Measurements from ENCODE around the gene RGL4. TPM values are rescaled to one million over a fixed set of nuclear protein-coding genes. Genes with fewer than 3 reads are reported as not detected.
A peak's percentile ranks its signal among the peaks of the same experiment; 100 is the strongest.

The RGL4 gene
- total RNA-seq, 1 donor from 2014 or later, result 0.49 TPM

DNA sequence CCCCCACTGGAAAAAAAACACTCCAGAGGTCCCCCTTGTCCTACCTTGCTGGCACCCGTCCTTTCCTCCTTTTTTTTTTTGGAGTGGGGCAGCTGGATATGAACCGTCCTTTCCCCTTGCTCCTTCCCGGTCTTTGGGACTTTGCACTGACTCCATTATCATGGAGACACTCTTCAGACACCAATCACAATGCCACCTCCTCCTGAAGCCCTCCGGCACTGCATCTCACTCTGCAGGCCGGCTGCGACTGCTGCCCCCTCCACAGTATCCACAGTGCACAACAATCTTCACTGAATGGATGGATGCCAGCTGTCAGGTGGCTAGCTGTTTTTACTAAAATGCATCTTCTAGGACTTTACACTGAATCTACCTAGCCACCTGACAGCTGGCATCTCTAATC lies 12.7 kb upstream of the RGL4 start:
- no peak for DNase-seq (ENCODE audit: low spot score)

- no peak for DNase-seq (ENCODE audit: low spot score)
Measured at GRCh38 chr22:23681026-23681809, 9.6 kb upstream of the RGL4 start.

- no peak for DNase-seq (ENCODE audit: low spot score)
Measured at GRCh38 chr22:23682077-23682476, 8.7 kb upstream of the RGL4 start.

GRCh38 chr22:23682827-23683355 lies 7.9 kb upstream of the RGL4 start:
- no peak for DNase-seq (ENCODE audit: low spot score)

DNA sequence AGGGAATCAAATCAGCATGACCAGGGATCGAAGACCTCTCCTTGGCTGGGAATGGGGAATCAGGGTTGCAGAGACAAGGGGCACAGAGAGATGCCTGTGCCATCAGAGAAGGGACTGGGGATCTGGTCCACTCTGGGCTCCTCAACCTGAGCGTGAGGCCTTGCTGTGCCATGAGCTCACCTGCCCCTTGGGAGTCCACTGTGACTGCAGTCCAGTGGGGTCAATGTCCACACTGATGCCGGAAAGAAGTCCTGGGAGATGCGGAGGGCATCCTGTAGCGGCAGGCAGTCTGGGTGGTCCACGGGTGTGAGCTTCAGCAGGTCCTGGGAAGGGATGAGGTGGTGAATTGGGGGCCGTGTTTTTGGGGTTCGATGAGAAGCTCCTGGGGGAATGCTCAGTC lies 7.3 kb upstream of the RGL4 start:
- no peak for DNase-seq (ENCODE audit: low spot score)

DNA sequence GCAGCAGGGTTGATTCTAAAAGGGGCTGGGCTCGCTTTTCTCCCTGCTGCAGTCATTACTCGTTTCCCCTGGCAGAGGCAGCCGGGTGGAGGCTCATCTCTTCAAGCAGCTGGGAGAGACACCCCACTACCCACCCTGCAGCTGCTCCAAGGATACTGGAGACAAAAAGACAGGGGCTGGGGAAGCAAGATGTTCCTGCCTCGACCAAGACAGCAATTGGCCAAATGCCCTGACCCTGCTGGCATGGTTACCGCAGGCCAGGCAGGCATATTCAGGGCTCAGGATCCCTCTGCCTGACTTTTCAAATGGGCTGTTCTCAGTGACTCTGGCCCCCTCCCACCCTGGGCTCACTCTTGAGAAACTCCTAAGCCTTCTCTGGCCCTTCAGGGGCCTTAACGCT lies 6.8 kb upstream of the RGL4 start:
- DNase-seq (ENCODE audit: low spot score), result no peak

GRCh38 chr22:23684561-23685031 lies 6.2 kb upstream of the RGL4 start:
- no peak for DNase-seq (ENCODE audit: low spot score)

- DNase-seq (ENCODE audit: low spot score), result no peak
Measured at GRCh38 chr22:23685205-23685784, 5.5 kb upstream of the RGL4 start.

- DNase-seq (ENCODE audit: low spot score), result no peak
Measured at GRCh38 chr22:23686416-23687024, 4.3 kb upstream of the RGL4 start.

DNA sequence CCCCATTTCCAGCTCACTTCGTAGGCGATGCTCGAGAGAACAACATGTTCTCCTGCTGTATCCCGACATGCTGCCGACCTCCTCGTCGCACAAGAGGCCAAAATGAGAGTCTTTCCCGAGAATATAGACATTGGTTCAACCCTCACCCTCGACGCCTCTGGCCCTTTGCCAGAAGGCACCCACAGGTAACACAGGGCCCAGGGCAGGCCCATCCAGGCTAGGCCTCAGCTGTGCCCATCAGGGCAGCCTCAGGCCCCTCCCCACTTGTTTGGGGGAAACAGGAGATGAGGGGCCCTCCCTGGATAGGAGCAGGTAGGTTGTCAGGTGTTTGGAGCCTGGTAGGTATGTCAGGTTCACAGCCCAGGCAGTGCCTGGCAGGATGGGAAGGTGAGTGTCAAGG lies 2.7 kb upstream of the RGL4 start:
- DNase-seq (ENCODE audit: low spot score), result no peak

DNA sequence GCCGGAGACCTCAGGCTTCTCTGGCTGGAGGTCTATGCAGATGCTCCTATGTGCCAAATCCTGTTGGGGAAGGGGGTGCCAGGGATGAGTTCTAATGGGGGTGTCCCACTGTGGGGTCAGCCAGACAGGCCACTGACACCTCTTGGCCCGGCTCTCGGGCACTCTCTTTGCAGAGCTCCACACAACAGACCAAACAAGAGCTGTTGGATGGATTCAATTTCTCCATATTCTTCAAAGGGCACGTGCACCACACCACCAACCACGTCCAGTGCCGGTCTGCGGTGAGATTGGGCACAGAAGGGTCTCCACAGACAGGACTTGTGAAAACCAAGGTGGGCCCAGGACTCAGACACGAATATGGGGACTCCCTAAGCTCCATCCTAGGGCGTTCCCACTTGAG lies 2.2 kb upstream of the RGL4 start:
- no peak for DNase-seq (ENCODE audit: low spot score)

GRCh38 chr22:23689414-23689813 lies 1.4 kb upstream of the RGL4 start:
- no peak for DNase-seq (ENCODE audit: low spot score)

- no peak for DNase-seq (ENCODE audit: low spot score)
Measured at GRCh38 chr22:23691748-23692423, 1.1 kb downstream of the RGL4 start.

- DNase-seq (ENCODE audit: low spot score), result no peak
Measured at GRCh38 chr22:23692598-23693291, 1.9 kb downstream of the RGL4 start.

GRCh38 chr22:23693979-23694680 lies 3.3 kb downstream of the RGL4 start:
- no peak for DNase-seq (ENCODE audit: low spot score)

GRCh38 chr22:23695141-23695540 lies 4.3 kb downstream of the RGL4 start:
- DNase-seq (ENCODE audit: low spot score), result no peak

- no peak for DNase-seq (ENCODE audit: low spot score)
Measured at GRCh38 chr22:23695571-23696325, 4.9 kb downstream of the RGL4 start.

- peak; percentile 51 for DNase-seq (ENCODE audit: low spot score)
Measured at GRCh38 chr22:23696326-23696851, 5.6 kb downstream of the RGL4 start.

GRCh38 chr22:23697031-23697970 lies 6.5 kb downstream of the RGL4 start:
- DNase-seq (ENCODE audit: low spot score), result no peak
